Fibroblast of pulmonary artery (primary cell): ENCODE measurements around the gene LRCH1.

Source experiments
- DNase-seq: peaks from one replicate; pipeline ENCODE4 v3.0.0-alpha.2; 2010; ENCODE audit warnings: low read depth
- H3K4me3 ChIP-seq: replicated peaks from 2 replicates; pipeline ENCODE4 v1.5.1; 2011; ENCODE audit warnings: low read depth, mild to moderate bottlenecking, control low read depth, low read length, moderate library complexity
- TF ChIP-seq, protein P1 (sequence below): IDR thresholded peaks from 2 replicates; pipeline ENCODE4 v1.5.1; 2011; ENCODE audit warnings: mild to moderate bottlenecking, control low read depth, low read length, inconsistent platforms; ENCODE audit errors: missing control alignments

The LRCH1 gene

DNA sequence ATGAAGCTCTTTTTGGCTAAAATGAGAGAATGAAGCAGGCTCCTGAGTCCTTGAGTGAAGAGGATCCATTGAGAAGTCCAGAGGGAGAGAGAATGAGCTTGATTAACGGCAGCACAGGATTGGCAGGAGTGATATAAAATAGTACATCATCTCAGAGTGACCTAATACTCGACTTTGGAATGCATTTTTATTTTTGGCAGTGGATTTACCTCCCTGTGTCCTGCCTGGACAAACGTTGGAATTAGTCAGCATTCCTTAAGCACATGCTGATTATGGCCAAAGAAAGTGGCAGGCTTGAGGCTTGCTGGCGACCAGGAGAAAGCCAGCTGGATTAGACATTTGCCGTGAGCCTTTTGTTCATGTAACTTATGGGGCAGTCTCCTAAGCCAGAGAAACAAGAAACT lies 22.9 kb downstream of the LRCH1 start:
- peak overlapping the region; percentile 9 for H3K4me3 ChIP-seq
- DNase-seq, result peak; percentile 93
- TF ChIP-seq, protein P1, sequence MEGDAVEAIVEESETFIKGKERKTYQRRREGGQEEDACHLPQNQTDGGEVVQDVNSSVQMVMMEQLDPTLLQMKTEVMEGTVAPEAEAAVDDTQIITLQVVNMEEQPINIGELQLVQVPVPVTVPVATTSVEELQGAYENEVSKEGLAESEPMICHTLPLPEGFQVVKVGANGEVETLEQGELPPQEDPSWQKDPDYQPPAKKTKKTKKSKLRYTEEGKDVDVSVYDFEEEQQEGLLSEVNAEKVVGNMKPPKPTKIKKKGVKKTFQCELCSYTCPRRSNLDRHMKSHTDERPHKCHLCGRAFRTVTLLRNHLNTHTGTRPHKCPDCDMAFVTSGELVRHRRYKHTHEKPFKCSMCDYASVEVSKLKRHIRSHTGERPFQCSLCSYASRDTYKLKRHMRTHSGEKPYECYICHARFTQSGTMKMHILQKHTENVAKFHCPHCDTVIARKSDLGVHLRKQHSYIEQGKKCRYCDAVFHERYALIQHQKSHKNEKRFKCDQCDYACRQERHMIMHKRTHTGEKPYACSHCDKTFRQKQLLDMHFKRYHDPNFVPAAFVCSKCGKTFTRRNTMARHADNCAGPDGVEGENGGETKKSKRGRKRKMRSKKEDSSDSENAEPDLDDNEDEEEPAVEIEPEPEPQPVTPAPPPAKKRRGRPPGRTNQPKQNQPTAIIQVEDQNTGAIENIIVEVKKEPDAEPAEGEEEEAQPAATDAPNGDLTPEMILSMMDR, result no peak

DNA sequence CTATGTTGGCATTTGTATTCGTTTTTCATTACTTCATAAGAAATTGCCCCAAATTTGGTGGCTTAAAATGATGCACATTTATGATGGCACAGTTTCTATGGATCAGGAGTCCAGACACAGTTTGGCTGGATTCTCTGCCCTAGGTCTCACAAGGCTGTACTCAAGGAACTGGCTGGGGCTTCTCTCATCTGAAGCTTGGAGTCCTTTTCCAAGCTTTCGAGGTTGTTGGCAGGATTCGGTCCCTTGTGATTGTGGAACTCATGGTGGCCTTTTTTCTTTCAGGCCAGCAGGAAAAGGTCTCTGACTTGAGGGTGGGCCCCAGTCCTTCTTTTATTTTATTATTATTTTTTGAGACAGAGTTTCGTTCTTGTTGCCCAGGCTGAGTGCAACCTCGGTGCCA lies 23.8 kb downstream of the LRCH1 start:
- no peak for DNase-seq
- TF ChIP-seq, protein P1, result no peak
- H3K4me3 ChIP-seq, result no peak overlapping the region

DNA sequence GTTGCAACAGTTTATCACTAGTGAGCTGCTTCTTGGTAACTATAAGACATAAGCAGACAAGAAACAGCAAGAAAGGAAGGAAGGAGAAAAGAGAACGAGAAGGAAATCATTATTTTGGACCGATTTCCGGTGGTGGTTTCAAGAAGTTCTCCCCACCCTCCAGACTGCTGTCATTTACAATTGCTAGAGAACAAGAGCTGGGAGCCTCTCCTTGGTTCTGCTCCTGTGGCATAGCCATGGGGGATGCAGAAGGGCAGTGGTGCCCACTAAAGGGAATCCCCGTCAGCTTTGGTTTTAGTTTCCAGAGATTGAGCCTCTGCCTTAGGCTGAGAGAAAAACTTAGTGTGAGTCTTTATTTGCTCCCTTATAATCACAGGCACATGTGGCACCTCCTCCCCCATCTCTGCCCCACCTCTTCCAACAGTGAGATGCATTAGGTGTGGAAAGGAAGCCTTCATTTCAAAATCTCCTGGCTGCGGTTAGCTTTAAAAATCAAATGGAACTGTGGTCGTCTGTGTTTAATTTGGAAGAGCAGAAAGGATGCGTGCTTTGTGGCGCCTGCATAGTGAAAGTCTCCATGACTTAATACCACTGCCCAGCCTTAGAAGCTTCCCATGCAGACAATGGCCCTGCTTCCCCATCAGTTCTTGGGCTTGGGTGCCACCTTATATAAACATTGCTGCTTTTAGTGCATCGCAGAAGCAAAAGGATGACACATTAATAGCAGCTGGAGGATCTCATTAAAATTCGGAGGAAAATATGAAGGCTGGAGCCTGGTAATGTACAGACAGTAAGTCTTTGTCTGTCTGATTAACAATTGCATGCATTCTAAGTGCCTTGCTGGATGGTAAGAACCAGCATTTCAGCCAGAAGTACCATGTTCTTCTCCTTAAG lies 25.0 kb downstream of the LRCH1 start:
- H3K4me3 ChIP-seq, result no peak overlapping the region
- no peak for DNase-seq

DNA sequence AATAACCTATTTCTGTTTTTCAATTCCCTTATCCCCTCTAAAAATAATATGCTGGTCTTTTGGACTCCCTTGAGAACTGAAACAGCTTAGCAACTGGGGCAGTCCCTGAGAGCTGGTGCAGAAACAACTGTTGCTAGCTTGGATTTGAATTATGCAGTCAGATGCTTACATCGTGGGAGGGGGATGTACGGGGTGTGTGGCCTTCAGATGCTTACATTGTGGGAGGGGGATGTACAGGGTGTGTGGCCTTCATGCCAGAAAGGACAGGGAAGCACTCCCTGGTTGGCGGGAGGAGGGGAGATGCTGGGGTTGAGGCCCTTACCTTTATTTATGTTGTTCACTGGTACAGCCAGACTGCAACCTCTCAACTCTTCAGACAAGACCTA lies 25.6 kb downstream of the LRCH1 start:
- no peak for DNase-seq
- H3K4me3 ChIP-seq, result no peak overlapping the region
- TF ChIP-seq, protein P1, result no peak

More for the DNA sequence above, 25.0 kb downstream of the LRCH1 start:
- TF ChIP-seq, protein P1, result no peak

DNA sequence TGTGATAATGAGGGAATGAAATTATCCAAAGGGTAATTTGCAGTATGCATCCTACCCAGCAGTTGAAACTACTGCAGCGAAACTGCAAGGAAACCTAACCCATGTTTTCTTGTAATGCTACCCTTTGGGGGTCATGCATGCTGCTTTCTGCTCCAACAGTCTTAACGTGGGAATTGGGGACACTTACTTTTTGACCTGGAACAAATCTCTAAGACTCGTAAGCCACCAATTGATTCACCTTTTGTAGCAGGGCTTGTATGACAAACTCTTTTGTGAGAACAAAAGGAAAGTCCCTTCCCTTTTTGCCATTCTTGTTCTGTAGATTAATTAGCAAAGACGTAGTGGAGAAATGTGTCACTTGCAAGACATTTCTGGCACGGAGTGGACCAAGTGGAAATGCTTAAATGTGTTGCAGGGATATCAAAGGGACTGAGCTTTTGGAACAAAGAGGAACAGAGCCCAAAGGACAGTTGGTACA lies 27.4 kb downstream of the LRCH1 start:
- DNase-seq, result no peak
- TF ChIP-seq, protein P1, result no peak
- no peak overlapping the region for H3K4me3 ChIP-seq

DNA sequence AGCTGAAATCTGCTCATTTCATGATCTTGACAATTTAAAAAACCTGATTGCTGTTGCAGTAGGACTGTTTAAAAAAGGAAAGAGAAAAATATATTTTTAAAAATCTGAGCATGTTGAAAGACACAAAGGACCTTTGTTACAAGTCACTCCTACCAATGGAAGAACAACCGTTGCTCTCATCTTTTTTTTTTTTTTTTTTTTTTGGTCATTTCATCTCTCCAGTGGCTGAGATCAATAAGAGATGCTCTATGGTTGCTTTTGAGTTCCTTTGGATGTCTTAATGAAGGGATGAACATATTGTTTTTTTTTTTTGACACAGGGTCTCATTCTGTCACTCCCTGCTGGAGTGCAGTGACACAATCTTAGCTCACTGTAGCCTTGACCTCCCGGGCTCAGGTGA lies 29.2 kb downstream of the LRCH1 start:
- DNase-seq, result no peak
- TF ChIP-seq, protein P1, result no peak
- H3K4me3 ChIP-seq, result no peak overlapping the region
